SK-N-SH (cell line): ENCODE measurements around the gene KIAA0513. TPM values are rescaled to one million over a fixed set of nuclear protein-coding genes. Genes with fewer than 3 reads are reported as not detected.

ENCODE experiments used
- CTCF ChIA-PET: fragments of 300-600, 350-600 bp; formaldehyde crosslinking; extraction: SDS; loops from one replicate; lab custom pipeline; 2021; lab: Yijun Ruan, JAX
- POLR2A ChIA-PET: fragments of 350-600 bp; sonication (Branson Sonifier 250); formaldehyde crosslinking; extraction: SDS; loops from one replicate; lab custom pipeline; 2020; ENCODE audit warnings: antibody characterized with exemption, inconsistent platforms; lab: Yijun Ruan, JAX
- DNase-seq: peaks from one replicate; pipeline ENCODE4 v3.0.0; 2012
- H2AFZ ChIP-seq: fragments of 200-600 bp; sonication (generic); 2 replicates; pipeline ENCODE4 v1.8.1; 2016; ENCODE audit warnings: antibody characterized with exemption, mild to moderate bottlenecking, low read depth
- H3F3A ChIP-seq: fragments of 200-600 bp; sonication (generic); replicated peaks from 2 replicates; pipeline ENCODE3; 2016; ENCODE audit warnings: antibody characterized with exemption, mild to moderate bottlenecking; ENCODE audit not compliant: insufficient read depth
- H3K27ac ChIP-seq, 2 experiments: fragments of 200-500 bp in 1 of 2; fragments of 200-600 bp in 1 of 2; sonication (Bioruptor generic) in 1 of 2; sonication (generic), shearing (Covaris generic) in 1 of 2; 2 replicates each; pipeline versions ENCODE4 v1.5.1 to v1.6.1; 2014 to 2016; ENCODE audit warnings: low read depth in 2 of 2, inconsistent platforms in 1 of 2, low read length in 1 of 2, mild to moderate bottlenecking in 1 of 2, mixed read lengths in 1 of 2
- H3K27me3 ChIP-seq: fragments of 200-600 bp; sonication (generic), shearing (Covaris generic); 2 replicates; pipeline ENCODE4 v1.6.1; 2016; ENCODE audit warnings: mixed run types; ENCODE audit not compliant: insufficient read depth
- H3K36me3 ChIP-seq, 2 experiments: fragments of 200-500 bp in 1 of 2; fragments of 200-600 bp in 1 of 2; sonication (Bioruptor generic) in 1 of 2; sonication (generic) in 1 of 2; replicated peaks in 1 of 2; 2 replicates each; pipeline versions ENCODE3 to v1.5.1; 2014 to 2016; ENCODE audit warnings: low read length in 1 of 2, mild to moderate bottlenecking in 1 of 2; ENCODE audit not compliant: insufficient read depth in 2 of 2, control insufficient read depth in 1 of 2
- H3K4me1 ChIP-seq, 2 experiments: fragments of 200-500 bp in 1 of 2; fragments of 200-600 bp in 1 of 2; sonication (Bioruptor generic) in 1 of 2; sonication (generic), shearing (Covaris generic) in 1 of 2; 2 replicates each; pipeline versions ENCODE4 v1.5.1 to v1.6.1; 2014 to 2016; ENCODE audit warnings: low read depth in 1 of 2, low read length in 1 of 2, mixed run types in 1 of 2; ENCODE audit not compliant: insufficient read depth in 2 of 2, control insufficient read depth in 1 of 2
- H3K4me2 ChIP-seq: fragments of 200-600 bp; sonication (generic), shearing (Covaris generic); 2 replicates; pipeline ENCODE4 v1.6.1; 2017; ENCODE audit warnings: mixed run types
- H3K4me3 ChIP-seq, 2 experiments: fragments of 200-500 bp in 1 of 2; fragments of 200-600 bp in 1 of 2; sonication (Bioruptor generic) in 1 of 2; sonication (generic), shearing (Covaris generic) in 1 of 2; 2 replicates each; pipeline versions ENCODE4 v1.5.1 to v1.8.1; 2014 to 2016; ENCODE audit warnings: low read depth in 2 of 2, inconsistent platforms in 1 of 2, low read length in 1 of 2, mild to moderate bottlenecking in 1 of 2, mixed read lengths in 1 of 2, moderate library complexity in 1 of 2
- H3K79me2 ChIP-seq: fragments of 200-600 bp; sonication (generic); 2 replicates; pipeline ENCODE4 v1.8.1; 2017; ENCODE audit warnings: mild to moderate bottlenecking; ENCODE audit not compliant: insufficient read depth
- H3K9ac ChIP-seq: fragments of 200-600 bp; sonication (generic); 2 replicates; pipeline ENCODE4 v1.6.1; 2017; ENCODE audit warnings: mixed run types
- H3K9me2 ChIP-seq: fragments of 200-600 bp; sonication (generic); 2 replicates; pipeline ENCODE4 v1.6.1; 2017; ENCODE audit warnings: mixed run types
- H3K9me3 ChIP-seq: fragments of 200-600 bp; sonication (generic); 2 replicates; pipeline ENCODE4 v1.6.1; 2017; ENCODE audit warnings: mixed run types, mild to moderate bottlenecking, moderate library complexity
- H4K20me1 ChIP-seq: fragments of 200-600 bp; sonication (generic); 2 replicates; pipeline ENCODE4 v1.6.1; 2017; ENCODE audit warnings: mild to moderate bottlenecking, mixed run types; ENCODE audit not compliant: insufficient read depth
- CHD2 ChIP-seq: fragments of 150-350 bp; IDR thresholded peaks from 2 replicates; pipeline ENCODE4 v1.6.1; 2018; ENCODE audit warnings: low read length; ENCODE audit not compliant: partially characterized antibody
- ELF1 ChIP-seq: IDR thresholded peaks from 2 replicates; pipeline ENCODE4 v1.4.0; 2012
- EZH2phosphoT487 ChIP-seq: fragments of 200-600 bp; sonication (generic); IDR thresholded peaks from 2 replicates; pipeline ENCODE4 v1.6.1; 2017; ENCODE audit warnings: low read depth, mixed run types, mild to moderate bottlenecking, antibody characterized with exemption, moderate library complexity, borderline replicate concordance
- FOSL2 ChIP-seq: IDR thresholded peaks from 2 replicates; pipeline ENCODE4 v1.4.0; 2012; ENCODE audit warnings: low read depth, mild to moderate bottlenecking, moderate library complexity, borderline replicate concordance
- FOXJ3 ChIP-seq: sonication (generic); formaldehyde crosslinking; IDR thresholded peaks from 2 replicates; pipeline ENCODE4 v1.5.1; 2020; ENCODE audit warnings: mild to moderate bottlenecking, missing genetic modification reagents
- FOXM1 ChIP-seq: IDR thresholded peaks from 2 replicates; pipeline ENCODE4 v1.4.0; 2012; ENCODE audit warnings: low read depth, mild to moderate bottlenecking
- GABPA ChIP-seq: IDR thresholded peaks from 2 replicates; pipeline ENCODE4 v1.4.0; 2012; ENCODE audit warnings: low read depth, mild to moderate bottlenecking
- GATA2 ChIP-seq: sonication (generic); formaldehyde crosslinking; IDR thresholded peaks from 2 replicates; pipeline ENCODE4 v1.5.0; 2020; ENCODE audit warnings: mild to moderate bottlenecking, missing genetic modification reagents
- IRF3 ChIP-seq: fragments of 150-350 bp; IDR thresholded peaks from 2 replicates; pipeline ENCODE4 v1.6.1; 2016; ENCODE audit warnings: mild to moderate bottlenecking, low read depth, low read length
- MEF2A ChIP-seq: IDR thresholded peaks from 2 replicates; pipeline ENCODE4 v1.4.0; 2012; ENCODE audit warnings: low read depth, borderline replicate concordance
- MXI1 ChIP-seq: IDR thresholded peaks from 2 replicates; pipeline ENCODE4 v1.6.1; 2012; ENCODE audit warnings: mild to moderate bottlenecking, low read depth, low read length, improper control_type of control experiment
- POLR2AphosphoS5 ChIP-seq: IDR thresholded peaks from 2 replicates; pipeline ENCODE4 v1.6.1; 2012; ENCODE audit warnings: low read depth, low read length
- RAD21 ChIP-seq: IDR thresholded peaks from 2 replicates; pipeline ENCODE4 v1.6.1; 2012; ENCODE audit warnings: mild to moderate bottlenecking, low read length
- REST ChIP-seq: IDR thresholded peaks from 2 replicates; pipeline ENCODE4 v1.6.1; 2012; ENCODE audit warnings: mild to moderate bottlenecking, low read depth, low read length, moderate library complexity
- SMC3 ChIP-seq: IDR thresholded peaks from 2 replicates; pipeline ENCODE4 v1.6.1; 2012; ENCODE audit warnings: low read depth, low read length, improper control_type of control experiment
- TEAD4 ChIP-seq: IDR thresholded peaks from 2 replicates; pipeline ENCODE4 v1.4.0; 2012; ENCODE audit warnings: mild to moderate bottlenecking, borderline replicate concordance; ENCODE audit not compliant: insufficient read depth
- YY1 ChIP-seq: IDR thresholded peaks from 2 replicates; pipeline ENCODE4 v1.4.0; 2012; ENCODE audit warnings: low read depth, mild to moderate bottlenecking
- WGBS: methylation state at CpG from one replicate; pipeline ENCODE4 v1.1.6; 2017; ENCODE audit warnings: low lambda C conversion rate; 5-methylcytosine and 5-hydroxymethylcytosine counted together
- polyA plus RNA-seq, 3 experiments: library from polyadenylated mRNA; depleted of rRNA; stranded (reverse); fragments of >200 nt; gene quantifications; 2 replicates each; pipeline ENCODE4 v1.2.3, GENCODE V29; 2012
- TF ChIP-seq, protein P1 (sequence below): fragments of 150-350 bp; IDR thresholded peaks from 2 replicates; pipeline ENCODE4 v1.6.1; 2017; ENCODE audit warnings: antibody characterized with exemption, low read length, low read depth, borderline replicate concordance

KIAA0513 gene
- polyA plus RNA-seq, 1 of the 3 experiments (the other 2 are of a cell fraction) = 6.5 TPM

DNA sequence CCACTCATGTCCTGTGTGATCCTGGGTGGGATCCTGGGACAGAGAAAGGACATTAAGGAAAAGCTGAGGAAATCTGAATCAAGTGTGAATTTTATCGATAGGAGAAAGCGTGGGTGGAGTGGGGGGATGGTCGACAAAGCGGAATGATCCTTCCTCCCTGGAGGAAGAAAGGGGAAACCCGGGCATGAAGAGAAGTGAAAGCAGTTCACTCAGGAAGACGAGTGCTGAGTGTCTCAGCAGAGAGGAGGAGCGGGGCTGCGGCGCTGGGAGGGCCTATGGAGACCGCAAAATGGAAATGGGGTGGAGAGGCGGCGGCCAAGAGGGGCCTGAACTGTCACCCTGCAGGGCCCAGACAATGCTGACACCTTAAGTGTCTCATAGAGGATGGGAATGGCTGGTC is 25.0 kb upstream of the KIAA0513 start:
- Histone ChIP-seq H3K4me1 (peaks cover 13 to 31% of the 10 kb centered on the region in 2 experiments; a peak in 3 of 4 replicates), H3K9me3 (no peaks in the 10 kb centered on the region), H3K79me2 (peaks cover 100% of the 10 kb centered on the region), H3K27ac (no peak overlapping the region), H3F3A (peaks cover 32% of the 10 kb centered on the region), H3K36me3 (peaks cover 3% of the 10 kb centered on the region in 2 experiments)
- POLR2A ChIA-PET = no interaction called here
- no peak for DNase-seq
- no peak for TF ChIP-seq IRF3
- TF ChIP-seq ELF1 = no peak
- no peak for TF ChIP-seq EZH2phosphoT487
- TF ChIP-seq, protein P1, sequence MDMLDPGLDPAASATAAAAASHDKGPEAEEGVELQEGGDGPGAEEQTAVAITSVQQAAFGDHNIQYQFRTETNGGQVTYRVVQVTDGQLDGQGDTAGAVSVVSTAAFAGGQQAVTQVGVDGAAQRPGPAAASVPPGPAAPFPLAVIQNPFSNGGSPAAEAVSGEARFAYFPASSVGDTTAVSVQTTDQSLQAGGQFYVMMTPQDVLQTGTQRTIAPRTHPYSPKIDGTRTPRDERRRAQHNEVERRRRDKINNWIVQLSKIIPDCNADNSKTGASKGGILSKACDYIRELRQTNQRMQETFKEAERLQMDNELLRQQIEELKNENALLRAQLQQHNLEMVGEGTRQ = no peak
- TF ChIP-seq SMC3 = no peak
- TF ChIP-seq TEAD4 = no peak
- no peak for TF ChIP-seq FOSL2
- no peak for TF ChIP-seq CHD2
- TF ChIP-seq GABPA = no peak
- TF ChIP-seq RAD21 = no peak
- no peak for TF ChIP-seq YY1
- no peak for TF ChIP-seq MXI1
- no peak for TF ChIP-seq FOXJ3 (CRISPR knock-in tag)
- no peak for TF ChIP-seq POLR2AphosphoS5
- no peak for TF ChIP-seq GATA2 (CRISPR knock-in tag)
- TF ChIP-seq, all 33 proteins: peak for 0
- Histone ChIP-seq H3K27me3 (no peaks in the 10 kb centered on the region), H3K4me3 (no peak overlapping the region), H3K9ac (no peak overlapping the region), H3K9me2 (no peaks in the 10 kb centered on the region), H3K4me2 (0 out of 2 replicates have a peak overlapping the region, but pooled peaks have one; percentile 74), H2AFZ (no peak overlapping the region), H4K20me1 (peaks cover 10% of the 10 kb centered on the region)
- 90% methylated on average over 12 of the region's 12 CpGs for WGBS
- CTCF ChIA-PET = no interaction called here

DNA sequence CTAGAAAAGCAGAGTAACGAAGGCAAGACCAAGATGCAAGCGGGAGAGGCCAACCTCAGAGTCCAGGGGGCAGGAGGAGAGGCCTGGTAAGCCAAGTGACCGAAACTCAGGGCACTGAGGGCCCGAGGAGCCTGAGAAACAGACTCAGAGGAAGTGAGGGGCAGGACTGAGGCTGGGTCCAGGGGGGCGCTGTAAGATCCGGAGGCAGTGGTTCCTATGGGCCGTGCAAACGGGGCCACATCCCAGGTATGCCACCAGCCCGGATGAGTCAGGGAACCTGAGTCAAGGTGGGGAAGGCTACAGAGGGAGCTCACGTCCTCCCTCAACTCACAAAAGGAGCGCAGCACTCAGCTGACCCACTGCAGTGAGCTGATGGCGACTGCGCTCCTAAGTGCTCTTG is 24.5 kb upstream of the KIAA0513 start:
- WGBS = 92% methylated on average over 13 of the region's 13 CpGs
- H3K27ac ChIP-seq = peak overlapping the region in 1 of 2 experiments; percentile 89; a peak in 1 of 4 replicates

More for the DNA sequence above, 24.5 kb upstream of the KIAA0513 start:
- POLR2A ChIA-PET = no interaction called here
- Histone ChIP-seq H3K36me3 (peaks cover 3% of the 10 kb centered on the region in 2 experiments), H3F3A (peaks cover 32% of the 10 kb centered on the region), H2AFZ (no peak overlapping the region), H4K20me1 (peaks cover 10% of the 10 kb centered on the region), H3K9me2 (no peaks in the 10 kb centered on the region)
- TF ChIP-seq MEF2A (no peak), FOXM1 (no peak), REST (no peak), FOXJ3 (CRISPR knock-in tag) (no peak)
- TF ChIP-seq, all 33 proteins: peak for 0
- H3K4me3 ChIP-seq = no peak overlapping the region
- H3K4me2 ChIP-seq = peak overlapping the region; percentile 74; the same call in 1 of the 2 replicates
- CTCF ChIA-PET = no interaction called here
- H3K9me3 ChIP-seq = no peaks in the 10 kb centered on the region
- peaks cover 100% of the 10 kb centered on the region for H3K79me2 ChIP-seq
- no peak overlapping the region for H3K9ac ChIP-seq
- H3K4me1 ChIP-seq = peaks cover 13 to 31% of the 10 kb centered on the region in 2 experiments; a peak in 3 of 4 replicates
- H3K27me3 ChIP-seq = no peaks in the 10 kb centered on the region
- no peak for DNase-seq
